Right lobe of liver (tissue), 4 donors: ENCODE measurements around the gene KDM1B.
"Not testable (repeated sequence)": the region's sequence is repeated elsewhere in the genome, so short reads cannot be mapped to it uniquely, and the experiment has no call there.

Source experiments
- CTCF ChIP-seq, 4 donors: fragments of 200-600 bp in 3 of 4; fragments of 450-650 bp in 1 of 4; IDR thresholded peaks; one replicate each; pipeline versions ENCODE4 v1.5.1 to v1.8.0; 2016 to 2022; ENCODE audit warnings: antibody characterized with exemption in 4 of 4, mild to moderate bottlenecking in 2 of 4
- POLR2A ChIP-seq: fragments of 450-650 bp; IDR thresholded peaks from one replicate; pipeline ENCODE4 v1.6.1; 2017; ENCODE audit warnings: antibody characterized with exemption, mild to moderate bottlenecking
- donor health status: DM: no; HTN: no; CAD: no.
- donor health status: DM: no; HTN: no; CAD: no.
- donor health status: DM: no; HTN: yes; CAD: no.

- TF ChIP-seq CTCF (IDR thresholded peaks at IDR 0.05); POLR2A: not testable (repeated sequence)
Observed at GRCh38 chr6:18231856-18232255, 76.6 kb downstream of the KDM1B start.
